Adipose tissue (tissue), 3 donors: ENCODE measurements around the gene TTLL10. TPM values are rescaled to one million over a fixed set of nuclear protein-coding genes. Genes with fewer than 3 reads are reported as not detected.
"Not testable (repeated sequence)": the region's sequence is repeated elsewhere in the genome, so short reads cannot be mapped to it uniquely, and the experiment has no call there.

ENCODE experiments used
- H3K27ac ChIP-seq: one replicate; pipeline ENCODE4 v1.5.1; 2013; ENCODE audit warnings: low read depth, low read length
- WGBS, 3 donors: extraction: QIAGEN DNeasy Blood & Tissue Kit; methylation state at CpG; one replicate each; pipeline ENCODE4 v1.1.7; 2013; 5-methylcytosine and 5-hydroxymethylcytosine counted together
- polyA plus RNA-seq, 3 donors: library from polyadenylated mRNA; stranded (reverse); fragments of 200-250 nt; gene quantifications; one replicate each; pipeline ENCODE4 v1.2.3, GENCODE V29; 2013
- donor health status: healthy with polysubstance abuse.
- donor health status: Bipolar disorder and iron deficiency.
- donor health status: healthy.

TTLL10 gene
- polyA plus RNA-seq, 3 donors = 0.13 to 0.98 (median 0.45) TPM

- WGBS, 3 donors = 59 to 76% (median 74%) methylated on average over 11 to 20 of the region's 20 CpGs
- H3K27ac ChIP-seq = no peak overlapping the region
Observed at GRCh38 chr1:1167398-1167821, 6.3 kb upstream of the TTLL10 start.

GRCh38 chr1:1167841-1168450 is 5.7 kb upstream of the TTLL10 start:
- no peak overlapping the region for H3K27ac ChIP-seq

GRCh38 chr1:1168451-1169411 is 4.9 kb upstream of the TTLL10 start:
- H3K27ac ChIP-seq = no peak overlapping the region
- 76 to 86% (median 76%) methylated on average over 37 of the region's 37 CpGs for WGBS, 3 donors

More at GRCh38 chr1:1167841-1168450, 5.7 kb upstream of the TTLL10 start:
- 71 to 81% (median 75%) methylated on average over 25 to 36 of the region's 36 CpGs for WGBS, 3 donors

- H3K27ac ChIP-seq = no peak overlapping the region
- 63 to 79% (median 72%) methylated on average over 30 to 32 of the region's 32 CpGs for WGBS, 3 donors
Observed at GRCh38 chr1:1169429-1170214, 4.1 kb upstream of the TTLL10 start.

GRCh38 chr1:1170215-1171091 is 3.2 kb upstream of the TTLL10 start:
- 44 to 70% (median 44%) methylated on average over 26 of the region's 26 CpGs for WGBS, 3 donors
- H3K27ac ChIP-seq = no peak overlapping the region

- H3K27ac ChIP-seq = no peak overlapping the region
Observed at GRCh38 chr1:1171161-1171545, 2.5 kb upstream of the TTLL10 start.

GRCh38 chr1:1171546-1172340 is 1.9 kb upstream of the TTLL10 start:
- WGBS, 3 donors = 74 to 82% (median 79%) methylated on average over 26 to 33 of the region's 33 CpGs
- H3K27ac ChIP-seq = no peak overlapping the region

More at GRCh38 chr1:1171161-1171545, 2.5 kb upstream of the TTLL10 start:
- WGBS, 3 donors = 76 to 82% (median 78%) methylated on average over 9 to 12 of the region's 12 CpGs

- no peak overlapping the region for H3K27ac ChIP-seq
- WGBS, 3 donors = 44 to 67% (median 60%) methylated on average over 32 of the region's 32 CpGs
Observed at GRCh38 chr1:1173061-1173792, 453 bp upstream of the TTLL10 start.

- 82 to 87% (median 86%) methylated on average over 29 of the region's 29 CpGs for WGBS, 3 donors
- H3K27ac ChIP-seq = no peak overlapping the region
Observed at GRCh38 chr1:1175221-1176062, 1.8 kb downstream of the TTLL10 start.

- 44 to 62% (median 49%) methylated on average over 22 of the region's 22 CpGs for WGBS, 3 donors
- not testable (repeated sequence) for H3K27ac ChIP-seq
Observed at GRCh38 chr1:1176063-1176761, 2.5 kb downstream of the TTLL10 start.

GRCh38 chr1:1176931-1177330 is 3.3 kb downstream of the TTLL10 start:
- WGBS, 3 donors = 76 to 83% (median 81%) methylated on average over 7 of the region's 7 CpGs
- no peak overlapping the region for H3K27ac ChIP-seq

- WGBS, 3 donors = 86 to 88% (median 86%) methylated on average over 20 to 21 of the region's 21 CpGs
- no peak overlapping the region for H3K27ac ChIP-seq
Observed at GRCh38 chr1:1177452-1178206, 3.9 kb downstream of the TTLL10 start.

- no peak overlapping the region for H3K27ac ChIP-seq
- WGBS, 3 donors = 86 to 94% (median 90%) methylated on average over 25 to 32 of the region's 32 CpGs
Observed at GRCh38 chr1:1178794-1179331, 5.2 kb downstream of the TTLL10 start.

- no peak overlapping the region for H3K27ac ChIP-seq
Observed at GRCh38 chr1:1179346-1179982, 5.8 kb downstream of the TTLL10 start.

More at GRCh38 chr1:1179346-1179982, 5.8 kb downstream of the TTLL10 start:
- WGBS, 3 donors = 80 to 89% (median 84%) methylated on average over 22 to 25 of the region's 25 CpGs
